GM18867 (cell line): ENCODE data around the gene FIGNL2.

ENCODE experiments used
- ATAC-seq: cut with Tn5 transposase; IDR thresholded peaks from one replicate; pipeline ENCODE4 v1.9.1; 2021; ENCODE audit warnings: mild to moderate bottlenecking, moderate library complexity; ENCODE audit not compliant: unreplicated experiment

FIGNL2 gene

DNA sequence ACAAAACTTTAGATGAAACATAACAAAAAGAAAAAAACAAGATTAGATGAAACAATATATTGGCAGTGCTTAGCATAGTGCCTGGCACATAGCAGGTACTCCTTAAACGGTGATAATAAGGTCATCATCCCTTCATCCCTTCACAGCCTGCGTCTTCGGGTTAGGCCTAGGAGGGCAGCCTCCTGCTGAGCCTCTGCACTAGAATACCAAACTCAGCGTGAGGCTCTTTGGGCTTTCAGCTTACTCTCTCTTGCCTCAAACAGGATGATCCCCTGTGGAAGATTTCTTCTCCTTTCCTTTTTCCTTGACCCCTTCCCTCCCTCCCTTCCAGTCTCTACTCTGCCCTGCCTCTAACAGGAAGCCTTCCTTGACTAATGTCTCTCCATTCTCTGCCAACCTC is 14.4 kb upstream of the FIGNL2 start:
- no peak for ATAC-seq

- ATAC-seq: no peak
Measured at GRCh38 chr12:51860986-51861385, 12.5 kb upstream of the FIGNL2 start.

- no peak for ATAC-seq
Measured at GRCh38 chr12:51855586-51856428, 7.3 kb upstream of the FIGNL2 start.

GRCh38 chr12:51852404-51853137 is 4.1 kb upstream of the FIGNL2 start:
- ATAC-seq: no peak

- ATAC-seq: no peak
Measured at GRCh38 chr12:51851413-51852124, 3.1 kb upstream of the FIGNL2 start.

DNA sequence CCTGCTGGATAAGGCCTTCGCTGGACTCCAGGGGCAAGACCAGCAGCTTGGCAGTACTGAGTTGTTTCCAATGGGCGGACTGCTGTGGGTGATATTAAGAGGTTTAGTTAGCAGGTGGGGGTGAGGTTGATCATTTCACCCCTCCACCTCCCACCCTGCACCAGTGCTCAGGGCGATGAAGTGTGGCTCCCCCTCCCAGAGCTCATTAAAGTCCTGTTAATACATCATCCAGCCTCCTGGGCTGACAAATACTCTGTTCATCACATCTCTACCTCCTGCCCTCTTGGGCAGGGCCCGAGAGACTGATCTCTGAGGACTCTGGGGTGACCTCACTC is 2.4 kb upstream of the FIGNL2 start:
- ATAC-seq: no peak

DNA sequence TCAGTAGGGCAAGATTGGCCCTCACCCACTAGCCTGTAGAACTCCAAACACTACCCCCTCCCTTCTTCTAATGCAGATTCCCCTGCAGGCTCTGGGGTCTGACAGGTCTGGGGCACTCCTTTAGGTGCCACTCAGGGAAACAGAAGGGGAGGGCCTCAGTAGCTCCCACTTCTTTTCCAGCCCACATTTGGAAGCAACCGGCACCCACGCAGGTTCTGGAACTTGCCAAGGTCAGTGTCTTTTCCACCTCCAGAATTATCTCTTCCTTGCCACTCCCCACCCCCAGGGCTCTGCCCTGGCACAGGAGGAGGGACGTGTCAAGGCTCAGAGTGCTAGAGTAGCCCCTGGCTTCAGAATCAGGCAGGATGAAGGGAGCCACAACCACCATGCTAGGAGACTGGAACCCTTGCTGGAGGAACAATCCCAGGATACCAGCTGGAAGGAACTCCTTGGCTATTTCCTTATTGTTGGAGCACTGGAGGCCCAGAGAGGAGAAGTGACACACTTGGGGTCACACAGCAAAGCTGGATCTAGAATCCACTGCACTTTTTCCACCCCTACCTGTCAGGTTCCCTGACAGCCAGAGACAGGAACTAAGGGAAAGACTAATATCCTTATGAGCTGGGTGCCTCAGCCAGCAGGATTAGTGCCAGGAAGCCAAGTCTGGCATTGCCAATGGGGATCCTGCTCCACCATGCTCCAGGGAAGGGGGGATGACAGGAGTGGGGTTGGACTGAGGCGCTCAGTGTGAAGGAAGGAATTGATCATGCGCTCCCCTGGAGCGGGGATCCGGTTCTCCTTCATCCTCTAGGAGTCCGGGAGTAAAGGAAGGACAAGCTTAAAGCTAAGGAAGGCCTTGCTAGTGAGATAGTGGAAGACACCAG is 1.8 kb upstream of the FIGNL2 start:
- ATAC-seq: no peak

DNA sequence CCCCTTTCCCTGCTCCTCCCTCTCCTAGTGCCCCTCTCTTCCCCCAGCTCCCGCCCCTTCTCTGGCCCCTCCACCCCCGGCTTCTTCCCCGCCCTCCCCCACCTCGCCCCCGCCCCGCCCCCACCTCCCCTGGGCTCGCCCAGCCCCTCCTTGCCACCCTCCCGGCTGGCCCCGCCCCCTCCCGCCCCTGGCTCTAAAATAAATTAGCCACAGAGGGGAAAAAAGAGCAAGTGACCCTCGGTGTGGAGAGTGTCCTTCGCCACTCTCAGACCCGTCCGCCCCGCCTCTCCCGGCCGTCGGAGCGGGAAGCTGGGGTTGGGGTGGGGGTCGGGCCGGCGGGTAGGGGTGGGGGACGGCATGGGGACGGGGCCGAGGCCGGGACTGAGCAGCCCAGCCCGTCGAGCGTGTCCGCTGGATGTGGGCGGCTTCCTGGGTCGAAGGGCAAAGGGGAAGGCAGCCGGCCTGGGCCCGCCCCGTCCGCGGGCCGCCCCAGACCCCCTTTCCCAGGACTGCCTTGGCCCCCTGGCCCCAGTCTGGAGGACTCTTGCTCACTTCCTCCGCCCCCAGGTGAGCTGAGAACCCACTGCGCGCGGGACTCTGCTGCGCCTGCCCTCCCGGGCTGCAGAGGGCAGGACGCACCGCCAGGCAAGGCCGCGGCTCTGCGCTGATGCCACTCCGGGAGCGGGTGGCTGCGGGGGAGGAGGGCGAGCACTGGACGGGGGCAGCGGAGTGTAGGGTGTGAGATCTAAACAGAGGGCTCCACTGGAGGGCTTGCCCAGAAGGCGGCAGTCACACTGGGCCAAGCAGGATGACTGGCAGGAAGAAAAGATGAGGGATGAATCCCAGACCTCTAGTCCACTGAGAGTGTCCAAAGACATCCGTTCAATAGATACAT is 570 bp upstream of the FIGNL2 start:
- no peak for ATAC-seq

- ATAC-seq: no peak
Measured at GRCh38 chr12:51847643-51848325, 734 bp downstream of the FIGNL2 start.

- ATAC-seq: no peak
Measured at GRCh38 chr12:51846911-51847642, 1.4 kb downstream of the FIGNL2 start.

GRCh38 chr12:51846271-51846691 is 2.2 kb downstream of the FIGNL2 start:
- ATAC-seq: no peak

DNA sequence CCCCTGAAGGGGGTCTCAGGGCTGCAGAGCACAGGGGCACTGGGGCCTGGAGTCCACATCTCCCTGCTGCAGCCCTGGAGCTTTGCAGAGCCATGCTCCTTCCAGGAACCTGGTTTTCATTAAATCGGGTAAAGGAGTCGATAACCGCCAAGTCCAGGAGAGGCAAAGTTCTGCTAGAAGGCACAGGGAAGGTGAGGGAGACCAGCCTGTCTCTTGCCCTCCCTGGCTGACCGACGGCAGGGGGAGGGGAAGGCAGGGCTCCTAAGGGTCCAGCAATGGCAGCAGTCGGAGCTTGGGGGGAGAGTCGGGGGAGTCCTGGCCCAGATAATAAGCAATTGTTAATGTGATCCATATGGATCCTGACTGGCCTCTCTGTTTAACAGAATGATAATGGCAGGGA is 3.0 kb downstream of the FIGNL2 start:
- no peak for ATAC-seq

GRCh38 chr12:51844854-51845253 is 3.7 kb downstream of the FIGNL2 start:
- no peak for ATAC-seq

- no peak for ATAC-seq
Measured at GRCh38 chr12:51841727-51842126, 6.8 kb downstream of the FIGNL2 start.

DNA sequence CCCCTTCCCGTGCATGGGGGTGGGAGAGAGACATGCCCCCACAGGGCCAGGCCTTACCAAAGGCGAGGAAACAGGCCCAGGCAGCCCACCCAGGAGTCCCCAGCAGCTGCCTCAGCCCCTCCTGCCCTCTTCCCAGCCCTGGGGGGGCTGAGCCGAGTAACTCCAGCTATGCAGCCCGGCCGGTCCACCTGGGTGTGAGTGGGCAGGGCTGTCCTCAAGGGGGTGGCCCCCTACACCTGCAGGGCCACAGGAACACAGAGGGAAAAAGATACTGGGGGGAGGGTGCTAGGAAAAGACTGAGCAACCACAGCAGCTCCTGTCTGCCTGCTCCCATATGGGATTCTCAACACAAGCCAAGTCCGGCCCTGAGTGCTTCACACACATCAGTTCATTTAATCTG is 7.6 kb downstream of the FIGNL2 start:
- no peak for ATAC-seq

- ATAC-seq: no peak
Measured at GRCh38 chr12:51839310-51839947, 9.1 kb downstream of the FIGNL2 start.

- no peak for ATAC-seq
Measured at GRCh38 chr12:51838762-51839161, 9.8 kb downstream of the FIGNL2 start.

GRCh38 chr12:51838036-51838435 is 10.5 kb downstream of the FIGNL2 start:
- ATAC-seq: no peak
